8988T (cell line): ENCODE measurements around the gene CREB3L1.

ENCODE experiments used
- DNase-seq: peaks from one replicate; pipeline ENCODE4 v3.0.0; 2011

CREB3L1 gene

GRCh38 chr11:46275964-46276641 is 1.4 kb upstream of the CREB3L1 start:
- no peak for DNase-seq

GRCh38 chr11:46277313-46277621 is 195 bp upstream of the CREB3L1 start:
- DNase-seq = no peak

GRCh38 chr11:46278387-46279125 is 1.1 kb downstream of the CREB3L1 start:
- DNase-seq = peak; percentile 96

GRCh38 chr11:46279126-46280099 is 2.0 kb downstream of the CREB3L1 start:
- DNase-seq = no peak

- DNase-seq = no peak
These were observed 3.2 kb downstream of the CREB3L1 start for GRCh38 chr11:46280706-46281105.

- DNase-seq = no peak
These were observed 3.9 kb downstream of the CREB3L1 start for GRCh38 chr11:46281371-46281831.

- no peak for DNase-seq
These were observed 7.7 kb downstream of the CREB3L1 start for GRCh38 chr11:46285173-46285572.

- no peak for DNase-seq
These were observed 8.2 kb downstream of the CREB3L1 start for GRCh38 chr11:46285594-46286033.

GRCh38 chr11:46286789-46287188 is 9.3 kb downstream of the CREB3L1 start:
- no peak for DNase-seq

- no peak for DNase-seq
These were observed 11.0 kb downstream of the CREB3L1 start for GRCh38 chr11:46288451-46288850.

GRCh38 chr11:46290011-46290410 is 12.5 kb downstream of the CREB3L1 start:
- DNase-seq = no peak

GRCh38 chr11:46290598-46291309 is 13.3 kb downstream of the CREB3L1 start:
- no peak for DNase-seq

- DNase-seq = no peak
These were observed 14.1 kb downstream of the CREB3L1 start for GRCh38 chr11:46291441-46292150.

GRCh38 chr11:46293066-46293465 is 15.6 kb downstream of the CREB3L1 start:
- no peak for DNase-seq

- no peak for DNase-seq
These were observed 16.2 kb downstream of the CREB3L1 start for GRCh38 chr11:46293641-46294103.

- no peak for DNase-seq
These were observed 17.2 kb downstream of the CREB3L1 start for GRCh38 chr11:46294365-46295309.

GRCh38 chr11:46295312-46296058 is 18.0 kb downstream of the CREB3L1 start:
- no peak for DNase-seq

- no peak for DNase-seq
These were observed 18.6 kb downstream of the CREB3L1 start for GRCh38 chr11:46296059-46296527.
